Left colon (tissue), 2 donors: Measurements from ENCODE around the gene GPR157. TPM values are rescaled to one million over a fixed set of nuclear protein-coding genes. Genes with fewer than 3 reads are reported as not detected.
"Not testable (repeated sequence)": the region's sequence is repeated elsewhere in the genome, so short reads cannot be mapped to it uniquely, and the experiment has no call there.

Experiments
- ATAC-seq: fragments of 200-7000 bp; cut with Tn5 transposase; one replicate; pipeline ENCODE4 v1.9.1; 2020; ENCODE audit warnings: mild to moderate bottlenecking, moderate library complexity
- DNase-seq, 2 donors: peaks; one replicate each; pipeline ENCODE4 v3.0.0-alpha.2; 2020
- intact Hi-C, 2 donors: fragments of 100-400 bp; cut with DNase I in 1 of 2; cut with micrococcal nuclease in 1 of 2; formaldehyde crosslinking; loops; one replicate each; pipeline versions ENCODE4 v1.11.2 to v1.14.0; 2022; cut with DNase I, micrococcal nuclease
- total RNA-seq, 2 donors: library from RNA; stranded (reverse); fragmentation: NEBNext Ultra II Directional; extraction: Animal tissue kit (Norgen Biotek cat#: 25700); gene quantifications; one replicate each; pipeline ENCODE4 v1.2.1, GENCODE V29; 2021
- donor health status: DM: no; HTN: no; CAD: no.
- donor health status: DM: yes; HTN: yes; CAD: no.

GPR157 gene
- total RNA-seq, 2 donors from 2014 or later = 9.1 to 14.2 TPM

- intact Hi-C loops = no loop called here
- ATAC-seq = no peak
- no peak for DNase-seq
Observed at GRCh38 chr1:9149837-9150581, 21.1 kb upstream of the GPR157 start.

- no peak for ATAC-seq
- no peak for DNase-seq
- intact Hi-C loops = no loop called here
Observed at GRCh38 chr1:9149151-9149550, 20.2 kb upstream of the GPR157 start.

- ATAC-seq (no peak), DNase-seq (no peak)
- intact Hi-C loops = no loop called here
Observed at GRCh38 chr1:9146156-9146555, 17.3 kb upstream of the GPR157 start.

- ATAC-seq (no peak), DNase-seq (no peak)
- intact Hi-C loops = no loop called here
Observed at GRCh38 chr1:9145714-9146113, 16.8 kb upstream of the GPR157 start.

- ATAC-seq (no peak), DNase-seq (no peak)
- intact Hi-C loops = no loop called here
Observed at GRCh38 chr1:9145021-9145668, 16.2 kb upstream of the GPR157 start.

GRCh38 chr1:9144494-9144893, 15.6 kb upstream of the GPR157 start:
- ATAC-seq, intact Hi-C loops, DNase-seq: not testable (repeated sequence)

- ATAC-seq = no peak
- intact Hi-C loops = no loop called here
- no peak for DNase-seq
Observed at GRCh38 chr1:9143250-9143649, 14.3 kb upstream of the GPR157 start.

- no peak for ATAC-seq
- intact Hi-C loops = no loop called here
- no peak for DNase-seq
Observed at GRCh38 chr1:9139930-9140329, 11.0 kb upstream of the GPR157 start.

GRCh38 chr1:9136932-9137331, 8.0 kb upstream of the GPR157 start:
- ATAC-seq (no peak), DNase-seq (no peak)
- intact Hi-C loops = no loop called here

GRCh38 chr1:9135073-9135836, 6.4 kb upstream of the GPR157 start:
- DNase-seq (no peak), ATAC-seq (no peak)
- intact Hi-C loops = no loop called here

GRCh38 chr1:9133870-9134585, 5.1 kb upstream of the GPR157 start:
- intact Hi-C loops = no loop called here
- no peak for DNase-seq
- no peak for ATAC-seq

- intact Hi-C loops = no loop called here
- peak; percentile 83 for ATAC-seq
- peak; percentile 94 to 99 for DNase-seq
Observed at GRCh38 chr1:9129266-9130041, 552 bp upstream of the GPR157 start.

- intact Hi-C loops = no loop called here
- DNase-seq = peak; percentile 42 to 64
- peak; percentile 43 for ATAC-seq
Observed at GRCh38 chr1:9128166-9128519, 759 bp downstream of the GPR157 start.

- no peak for DNase-seq
- intact Hi-C loops = no loop called here
- no peak for ATAC-seq
Observed at GRCh38 chr1:9127395-9128165, 1.3 kb downstream of the GPR157 start.

- intact Hi-C loops = no loop called here
- no peak for DNase-seq
- ATAC-seq = no peak
Observed at GRCh38 chr1:9126511-9126910, 2.4 kb downstream of the GPR157 start.

- intact Hi-C loops, DNase-seq, ATAC-seq: not testable (repeated sequence)
Observed at GRCh38 chr1:9125847-9126246, 3.1 kb downstream of the GPR157 start.

- DNase-seq (no peak), ATAC-seq (no peak)
- intact Hi-C loops = no loop called here
Observed at GRCh38 chr1:9125325-9125724, 3.6 kb downstream of the GPR157 start.

- ATAC-seq, intact Hi-C loops: not testable (repeated sequence)
Observed at GRCh38 chr1:9124389-9124788, 4.5 kb downstream of the GPR157 start.

More at GRCh38 chr1:9124389-9124788, 4.5 kb downstream of the GPR157 start:
- DNase-seq = not testable (repeated sequence)
